ENCODE data around the gene PTGS1. TPM values are rescaled to one million over a fixed set of nuclear protein-coding genes. Genes with fewer than 3 reads are reported as not detected.

The PTGS1 gene
- polyA plus RNA-seq, 1 donor from 2014 or later = 0.17 TPM

DNA sequence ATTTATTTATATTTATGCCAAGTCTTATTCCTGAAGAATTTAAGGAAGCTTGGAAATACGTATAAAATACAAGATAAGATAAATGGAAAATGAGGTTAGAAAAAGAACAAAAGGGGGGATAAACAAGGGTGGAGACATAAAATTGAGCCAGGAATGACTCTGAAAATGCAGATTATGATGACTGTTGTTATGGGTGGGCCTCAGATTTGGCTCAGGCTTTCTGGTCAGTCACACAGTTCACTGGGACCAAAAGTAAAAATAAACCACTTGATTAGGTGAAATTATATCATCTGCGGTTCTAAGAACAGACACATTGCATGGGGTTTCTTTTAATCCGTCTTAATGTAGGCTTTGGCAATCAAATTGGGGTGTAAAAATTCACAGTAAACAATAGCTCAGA lies 55.9 kb downstream of the PTGS1 start:
- Histone ChIP-seq H4K20me1 (ENCODE audit: insufficient read depth) (no peaks in the 10 kb centered on the region), H3K9ac (ENCODE audit: low read length) (no peak overlapping the region), H3K36me3 (ENCODE audit: insufficient read depth, low read length) (no peaks in the 10 kb centered on the region), H3K9me2 (ENCODE audit: insufficient read depth, low read length) (no peaks in the 10 kb centered on the region), H3K27me3 (ENCODE audit: insufficient read depth, low read depth, low read length) (no peaks in the 10 kb centered on the region), H3K79me2 (replicated peaks; ENCODE audit: insufficient read depth, low read length) (no peaks in the 10 kb centered on the region), H2AFZ (ENCODE audit: low read depth, low read length) (no peak overlapping the region), H3F3A (ENCODE audit: insufficient read depth, low read length, poor library complexity, severe bottlenecking) (no peaks in the 10 kb centered on the region), H3K27ac (ENCODE audit: low read length) (no peak overlapping the region), H3K4me2 (ENCODE audit: low read length) (no peak overlapping the region), H3K4me3 (ENCODE audit: low read length) (no peak overlapping the region), H3K9me3 (ENCODE audit: low read length) (peaks cover 3% of the 10 kb centered on the region)
- TF ChIP-seq, protein P1, sequence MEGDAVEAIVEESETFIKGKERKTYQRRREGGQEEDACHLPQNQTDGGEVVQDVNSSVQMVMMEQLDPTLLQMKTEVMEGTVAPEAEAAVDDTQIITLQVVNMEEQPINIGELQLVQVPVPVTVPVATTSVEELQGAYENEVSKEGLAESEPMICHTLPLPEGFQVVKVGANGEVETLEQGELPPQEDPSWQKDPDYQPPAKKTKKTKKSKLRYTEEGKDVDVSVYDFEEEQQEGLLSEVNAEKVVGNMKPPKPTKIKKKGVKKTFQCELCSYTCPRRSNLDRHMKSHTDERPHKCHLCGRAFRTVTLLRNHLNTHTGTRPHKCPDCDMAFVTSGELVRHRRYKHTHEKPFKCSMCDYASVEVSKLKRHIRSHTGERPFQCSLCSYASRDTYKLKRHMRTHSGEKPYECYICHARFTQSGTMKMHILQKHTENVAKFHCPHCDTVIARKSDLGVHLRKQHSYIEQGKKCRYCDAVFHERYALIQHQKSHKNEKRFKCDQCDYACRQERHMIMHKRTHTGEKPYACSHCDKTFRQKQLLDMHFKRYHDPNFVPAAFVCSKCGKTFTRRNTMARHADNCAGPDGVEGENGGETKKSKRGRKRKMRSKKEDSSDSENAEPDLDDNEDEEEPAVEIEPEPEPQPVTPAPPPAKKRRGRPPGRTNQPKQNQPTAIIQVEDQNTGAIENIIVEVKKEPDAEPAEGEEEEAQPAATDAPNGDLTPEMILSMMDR (IDR thresholded peaks at IDR 0.05; ENCODE audit: poor library complexity, severe bottlenecking) = no peak
- TF ChIP-seq SMC3 (conservative IDR thresholded peaks at IDR 0.05; ENCODE audit: poor library complexity) (no peak), TAF1 (IDR thresholded peaks at IDR 0.05; ENCODE audit: low read depth) (no peak), EZH2 (IDR thresholded peaks at IDR 0.05; ENCODE audit: borderline replicate concordance, insufficient read depth, low read length, poor library complexity, severe bottlenecking) (no peak), MXI1 (conservative IDR thresholded peaks at IDR 0.05; ENCODE audit: poor library complexity, severe bottlenecking) (no peak), POLR2AphosphoS5 (IDR thresholded peaks at IDR 0.05) (no peak)

DNA sequence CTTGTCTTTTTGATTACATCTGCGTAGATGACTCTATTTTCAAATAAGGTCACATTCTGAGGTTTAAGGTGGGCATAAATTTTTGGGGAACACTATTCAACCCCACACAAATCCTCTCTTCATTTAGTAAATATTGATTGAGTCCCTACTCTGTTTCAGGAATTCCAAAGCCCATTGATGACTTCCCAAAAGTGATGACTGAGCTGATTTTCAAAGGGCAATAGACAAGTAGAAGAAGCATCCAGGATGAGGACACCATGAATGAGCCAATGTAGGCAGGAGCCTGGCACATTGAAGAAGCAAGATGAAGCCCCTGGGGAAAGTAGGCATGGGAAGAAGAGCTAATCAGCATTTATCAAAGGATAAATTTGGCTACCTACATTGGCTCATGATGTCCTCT lies 71.7 kb downstream of the PTGS1 start:
- Histone ChIP-seq H3K4me3 (ENCODE audit: low read length) (no peak overlapping the region), H3K36me3 (ENCODE audit: insufficient read depth, low read length) (no peaks in the 10 kb centered on the region), H3K9me2 (ENCODE audit: insufficient read depth, low read length) (no peaks in the 10 kb centered on the region), H3K79me2 (replicated peaks; ENCODE audit: insufficient read depth, low read length) (no peaks in the 10 kb centered on the region), H3K27me3 (ENCODE audit: insufficient read depth, low read depth, low read length) (peaks cover 2% of the 10 kb centered on the region), H3K4me2 (ENCODE audit: low read length) (no peak overlapping the region), H3F3A (ENCODE audit: insufficient read depth, low read length, poor library complexity, severe bottlenecking) (no peaks in the 10 kb centered on the region), H3K9ac (ENCODE audit: low read length) (no peak overlapping the region), H3K27ac (ENCODE audit: low read length) (no peak overlapping the region), H2AFZ (ENCODE audit: low read depth, low read length) (no peak overlapping the region), H3K9me3 (ENCODE audit: low read length) (no peaks in the 10 kb centered on the region), H4K20me1 (ENCODE audit: insufficient read depth) (no peaks in the 10 kb centered on the region)
- TF ChIP-seq EZH2 (IDR thresholded peaks at IDR 0.05; ENCODE audit: borderline replicate concordance, insufficient read depth, low read length, poor library complexity, severe bottlenecking) (no peak), REST (IDR thresholded peaks at IDR 0.05; ENCODE audit: borderline replicate concordance) (no peak), TAF1 (IDR thresholded peaks at IDR 0.05; ENCODE audit: low read depth) (no peak), MXI1 (conservative IDR thresholded peaks at IDR 0.05; ENCODE audit: poor library complexity, severe bottlenecking) (no peak), POLR2AphosphoS5 (IDR thresholded peaks at IDR 0.05) (no peak), EP300 (conservative IDR thresholded peaks at IDR 0.05; ENCODE audit: poor library complexity, severe bottlenecking) (no peak), RAD21 (conservative IDR thresholded peaks at IDR 0.05) (no peak), SMC3 (conservative IDR thresholded peaks at IDR 0.05; ENCODE audit: poor library complexity) (no peak)
- TF ChIP-seq, protein P1 (IDR thresholded peaks at IDR 0.05; ENCODE audit: poor library complexity, severe bottlenecking) = no peak
